ENCODE results near the gene PPP1R3A.

GRCh38 chr7:113832196-113832745, 86.5 kb downstream of the PPP1R3A start:
- TF ChIP-seq, protein P1, sequence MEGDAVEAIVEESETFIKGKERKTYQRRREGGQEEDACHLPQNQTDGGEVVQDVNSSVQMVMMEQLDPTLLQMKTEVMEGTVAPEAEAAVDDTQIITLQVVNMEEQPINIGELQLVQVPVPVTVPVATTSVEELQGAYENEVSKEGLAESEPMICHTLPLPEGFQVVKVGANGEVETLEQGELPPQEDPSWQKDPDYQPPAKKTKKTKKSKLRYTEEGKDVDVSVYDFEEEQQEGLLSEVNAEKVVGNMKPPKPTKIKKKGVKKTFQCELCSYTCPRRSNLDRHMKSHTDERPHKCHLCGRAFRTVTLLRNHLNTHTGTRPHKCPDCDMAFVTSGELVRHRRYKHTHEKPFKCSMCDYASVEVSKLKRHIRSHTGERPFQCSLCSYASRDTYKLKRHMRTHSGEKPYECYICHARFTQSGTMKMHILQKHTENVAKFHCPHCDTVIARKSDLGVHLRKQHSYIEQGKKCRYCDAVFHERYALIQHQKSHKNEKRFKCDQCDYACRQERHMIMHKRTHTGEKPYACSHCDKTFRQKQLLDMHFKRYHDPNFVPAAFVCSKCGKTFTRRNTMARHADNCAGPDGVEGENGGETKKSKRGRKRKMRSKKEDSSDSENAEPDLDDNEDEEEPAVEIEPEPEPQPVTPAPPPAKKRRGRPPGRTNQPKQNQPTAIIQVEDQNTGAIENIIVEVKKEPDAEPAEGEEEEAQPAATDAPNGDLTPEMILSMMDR (IDR thresholded peaks at IDR 0.05): no peak
- TF ChIP-seq POLR2A (IDR thresholded peaks at IDR 0.05): no peak

Measured in suprapubic skin (tissue), 3 donors.